Body of pancreas (tissue), 4 donors: ENCODE results near the gene SERPINE1.

ENCODE experiments used
- POLR2A ChIP-seq, 3 donors: fragments of 450-650 bp; IDR thresholded peaks; one replicate each; pipeline ENCODE4 v1.6.1; 2016; ENCODE audit warnings: antibody characterized with exemption in 3 of 3, mild to moderate bottlenecking in 2 of 3
- TF ChIP-seq, protein P1 (sequence below), 7 experiments: fragments of 450-650 bp in 4 of 7; fragments of 200-600 bp in 3 of 7; sonication (generic) in 3 of 7; IDR thresholded peaks; one replicate each; pipeline ENCODE4 v1.5.1; 2016 to 2019; ENCODE audit warnings: antibody characterized with exemption in 7 of 7

DNA sequence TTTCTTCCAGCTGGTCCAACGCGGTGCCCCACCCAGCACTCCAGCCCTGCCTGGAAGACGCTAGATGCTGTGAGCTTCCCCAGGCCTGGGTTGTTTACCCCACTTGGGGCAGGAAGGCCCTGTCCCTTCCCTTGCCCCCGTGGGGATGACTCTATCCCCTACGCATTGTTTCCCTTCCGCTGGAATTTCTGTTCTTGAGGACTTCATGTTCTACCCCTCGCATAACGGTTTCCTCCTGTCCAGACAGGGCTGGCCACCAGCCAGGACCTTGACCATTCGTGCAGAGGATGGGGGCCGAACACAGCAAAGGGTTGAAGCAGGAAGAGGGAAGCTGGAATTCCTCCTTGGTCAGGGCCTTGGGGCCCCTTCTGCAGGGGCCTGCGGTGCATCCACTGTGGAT is 14.7 kb upstream of the SERPINE1 start:
- TF ChIP-seq, protein P1, sequence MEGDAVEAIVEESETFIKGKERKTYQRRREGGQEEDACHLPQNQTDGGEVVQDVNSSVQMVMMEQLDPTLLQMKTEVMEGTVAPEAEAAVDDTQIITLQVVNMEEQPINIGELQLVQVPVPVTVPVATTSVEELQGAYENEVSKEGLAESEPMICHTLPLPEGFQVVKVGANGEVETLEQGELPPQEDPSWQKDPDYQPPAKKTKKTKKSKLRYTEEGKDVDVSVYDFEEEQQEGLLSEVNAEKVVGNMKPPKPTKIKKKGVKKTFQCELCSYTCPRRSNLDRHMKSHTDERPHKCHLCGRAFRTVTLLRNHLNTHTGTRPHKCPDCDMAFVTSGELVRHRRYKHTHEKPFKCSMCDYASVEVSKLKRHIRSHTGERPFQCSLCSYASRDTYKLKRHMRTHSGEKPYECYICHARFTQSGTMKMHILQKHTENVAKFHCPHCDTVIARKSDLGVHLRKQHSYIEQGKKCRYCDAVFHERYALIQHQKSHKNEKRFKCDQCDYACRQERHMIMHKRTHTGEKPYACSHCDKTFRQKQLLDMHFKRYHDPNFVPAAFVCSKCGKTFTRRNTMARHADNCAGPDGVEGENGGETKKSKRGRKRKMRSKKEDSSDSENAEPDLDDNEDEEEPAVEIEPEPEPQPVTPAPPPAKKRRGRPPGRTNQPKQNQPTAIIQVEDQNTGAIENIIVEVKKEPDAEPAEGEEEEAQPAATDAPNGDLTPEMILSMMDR (IDR thresholded peaks at IDR 0.05) = no peak
- no peak for TF ChIP-seq POLR2A (IDR thresholded peaks at IDR 0.05)
